OCI-LY3 (cell line): ENCODE results near the gene EXOSC10.
"Not testable (repeated sequence)": the region's sequence is repeated elsewhere in the genome, so short reads cannot be mapped to it uniquely, and the experiment has no call there.

Experiments used
- H2AFZ ChIP-seq: fragments of 200-600, 300-600 bp; shearing (Covaris generic); 2 replicates; pipeline ENCODE4 v1.6.0; 2014; ENCODE audit warnings: antibody characterized with exemption, low read depth, low read length
- H3K27ac ChIP-seq: fragments of 200-600, 300-600 bp; sonication (generic); 2 replicates; pipeline ENCODE4 v1.5.1; 2014; ENCODE audit warnings: mild to moderate bottlenecking, low read length, moderate library complexity, mixed read lengths
- H3K27me3 ChIP-seq: fragments of 200-600, 300-600 bp; sonication (generic); 2 replicates; pipeline ENCODE4 v1.6.1; 2014; ENCODE audit warnings: low read depth, low read length, mixed read lengths
- H3K36me3 ChIP-seq: fragments of 200-600, 300-600 bp; sonication (generic); replicated peaks from 2 replicates; pipeline ENCODE3; 2014; ENCODE audit warnings: low read depth, low read length, mixed read lengths
- H3K4me1 ChIP-seq: fragments of 300-600, 200-600 bp; sonication (generic); 2 replicates; pipeline ENCODE4 v1.6.1; 2014; ENCODE audit warnings: low read length, mixed read lengths
- H3K4me2 ChIP-seq: fragments of 200-600, 300-600 bp; sonication (generic); 2 replicates; pipeline ENCODE4 v1.6.1; 2014; ENCODE audit warnings: low read length, mixed read lengths
- H3K4me3 ChIP-seq: fragments of 300-600, 200-600 bp; sonication (generic); 2 replicates; pipeline ENCODE4 v1.5.1; 2014; ENCODE audit warnings: antibody characterized with exemption, mild to moderate bottlenecking, low read length, moderate library complexity
- H3K79me2 ChIP-seq: fragments of 300-600, 200-600 bp; shearing (Covaris generic); 2 replicates; pipeline ENCODE4 v1.6.1; 2014; ENCODE audit warnings: mild to moderate bottlenecking, low read length, mixed read lengths
- H3K9ac ChIP-seq: fragments of 300-600, 200-600 bp; shearing (Covaris generic); 2 replicates; pipeline ENCODE4 v1.6.0; 2014; ENCODE audit warnings: mild to moderate bottlenecking, low read length, moderate library complexity
- H3K9me3 ChIP-seq: fragments of 200-600, 300-600 bp; shearing (Covaris generic); 2 replicates; pipeline ENCODE4 v1.6.1; 2014; ENCODE audit warnings: low read length, mixed read lengths; ENCODE audit not compliant: insufficient read depth
- H4K20me1 ChIP-seq: fragments of 200-600, 300-600 bp; sonication (generic); 2 replicates; pipeline ENCODE4 v1.6.1; 2016; ENCODE audit warnings: low read length, mixed read lengths; ENCODE audit not compliant: insufficient read depth
- CTCF ChIP-seq: fragments of 200-600, 300-600 bp; sonication (generic); IDR thresholded peaks from 2 replicates; pipeline ENCODE4 v1.5.1; 2014; ENCODE audit warnings: antibody characterized with exemption, low read length, low read depth
- EZH2phosphoT487 ChIP-seq: fragments of 200-600 bp; shearing (Covaris generic); IDR thresholded peaks from 2 replicates; pipeline ENCODE4 v1.6.1; 2018; ENCODE audit warnings: antibody characterized with exemption, mixed run types, low read depth

EXOSC10 gene

GRCh38 chr1:11109047-11109760 lies 9.5 kb upstream of the EXOSC10 start:
- Histone ChIP-seq H3K36me3 (peaks cover 4% of the 10 kb centered on the region), H4K20me1 (no peaks in the 10 kb centered on the region), H3K4me1 (no peaks in the 10 kb centered on the region), H3K9ac (no peak overlapping the region), H3K27me3 (no peaks in the 10 kb centered on the region), H2AFZ (no peak overlapping the region), H3K4me3 (no peak overlapping the region), H3K27ac (no peak overlapping the region), H3K4me2 (no peak overlapping the region), H3K9me3 (no peaks in the 10 kb centered on the region), H3K79me2 (no peaks in the 10 kb centered on the region)
- no peak for TF ChIP-seq EZH2phosphoT487
- no peak for TF ChIP-seq CTCF

- H3K79me2 ChIP-seq, result no peaks in the 10 kb centered on the region
- no peak overlapping the region for H3K4me3 ChIP-seq
- H3K9ac ChIP-seq, result no peak overlapping the region
- H3K36me3 ChIP-seq, result peaks cover 4% of the 10 kb centered on the region
- no peaks in the 10 kb centered on the region for H3K4me1 ChIP-seq
- no peaks in the 10 kb centered on the region for H3K9me3 ChIP-seq
- no peaks in the 10 kb centered on the region for H3K27me3 ChIP-seq
- H3K27ac ChIP-seq, result no peak overlapping the region
- H3K4me2 ChIP-seq, result no peak overlapping the region
- no peak for TF ChIP-seq EZH2phosphoT487
- no peak for TF ChIP-seq CTCF
- no peak overlapping the region for H2AFZ ChIP-seq
- no peaks in the 10 kb centered on the region for H4K20me1 ChIP-seq
These were observed 7.9 kb upstream of the EXOSC10 start for GRCh38 chr1:11107599-11107998.

- TF ChIP-seq EZH2phosphoT487 (no peak), CTCF (no peak)
- no peak overlapping the region for H3K4me3 ChIP-seq
- no peaks in the 10 kb centered on the region for H3K79me2 ChIP-seq
- no peak overlapping the region for H3K4me2 ChIP-seq
- H3K9me3 ChIP-seq, result no peaks in the 10 kb centered on the region
- no peak overlapping the region for H3K27ac ChIP-seq
- no peaks in the 10 kb centered on the region for H3K27me3 ChIP-seq
- no peak overlapping the region for H2AFZ ChIP-seq
- no peaks in the 10 kb centered on the region for H4K20me1 ChIP-seq
- peaks cover 4% of the 10 kb centered on the region for H3K36me3 ChIP-seq
- H3K9ac ChIP-seq, result no peak overlapping the region
- H3K4me1 ChIP-seq, result no peaks in the 10 kb centered on the region
These were observed 5.9 kb upstream of the EXOSC10 start for GRCh38 chr1:11105586-11105985.

- Histone ChIP-seq H3K4me2 (no peak overlapping the region), H3K4me1 (peaks cover 11% of the 10 kb centered on the region), H3K27ac (no peak overlapping the region), H3K4me3 (no peak overlapping the region), H3K27me3 (no peaks in the 10 kb centered on the region), H4K20me1 (no peaks in the 10 kb centered on the region), H3K36me3 (no peaks in the 10 kb centered on the region), H3K9me3 (no peaks in the 10 kb centered on the region), H2AFZ (no peak overlapping the region), H3K9ac (no peak overlapping the region), H3K79me2 (peaks cover 18% of the 10 kb centered on the region)
- TF ChIP-seq EZH2phosphoT487 (no peak), CTCF (no peak)
These were observed 1.7 kb upstream of the EXOSC10 start for GRCh38 chr1:11101347-11101746.

GRCh38 chr1:11100806-11101205 lies 1.1 kb upstream of the EXOSC10 start:
- not testable (repeated sequence) for H3K4me2 ChIP-seq, H3K27me3 ChIP-seq, H3K9ac ChIP-seq, H2AFZ ChIP-seq, H3K4me3 ChIP-seq, H3K36me3 ChIP-seq, H4K20me1 ChIP-seq, H3K27ac ChIP-seq, H3K9me3 ChIP-seq
- Histone ChIP-seq H3K79me2 (peaks cover 18% of the 10 kb centered on the region), H3K4me1 (peaks cover 11% of the 10 kb centered on the region)
